WTC11 (cell line): ENCODE results near the gene ADAMTS8.

ENCODE experiments used
- CREB1 ChIP-seq: sonication (generic); formaldehyde crosslinking; IDR thresholded peaks from 2 replicates; pipeline ENCODE4 v1.8.0; 2023; ENCODE audit warnings: mild to moderate bottlenecking, missing genetic modification reagents
- CTCF ChIP-seq: fragments of 200-600 bp; IDR thresholded peaks from 2 replicates; pipeline ENCODE4 v1.8.0; 2022; ENCODE audit warnings: antibody characterized with exemption
- ESRRA ChIP-seq: sonication (generic); formaldehyde crosslinking; IDR thresholded peaks from 2 replicates; pipeline ENCODE4 v1.8.1; 2022; ENCODE audit warnings: mild to moderate bottlenecking, missing genetic modification reagents, borderline replicate concordance
- ETV6 ChIP-seq: sonication (generic); formaldehyde crosslinking; IDR thresholded peaks from 2 replicates; pipeline ENCODE4 v1.8.1; 2022; ENCODE audit warnings: mild to moderate bottlenecking, missing genetic modification reagents
- KAT7 ChIP-seq: sonication (generic); formaldehyde crosslinking; IDR thresholded peaks from 2 replicates; pipeline ENCODE4 v1.8.1; 2023; ENCODE audit warnings: missing genetic modification reagents, mild to moderate bottlenecking, borderline replicate concordance
- MAX ChIP-seq: sonication (generic); formaldehyde crosslinking; IDR thresholded peaks from 2 replicates; pipeline ENCODE4 v1.8.0; 2022; ENCODE audit warnings: mild to moderate bottlenecking, missing genetic modification reagents
- SMAD3 ChIP-seq: sonication (generic); formaldehyde crosslinking; IDR thresholded peaks from 2 replicates; pipeline ENCODE4 v1.8.0; 2022; ENCODE audit warnings: missing genetic modification reagents, mild to moderate bottlenecking, borderline replicate concordance
- TCF7 ChIP-seq: sonication (generic); formaldehyde crosslinking; IDR thresholded peaks from 2 replicates; pipeline ENCODE4 v1.8.0; 2022; ENCODE audit warnings: mild to moderate bottlenecking, low read depth, missing genetic modification reagents, moderate library complexity
- USF1 ChIP-seq: sonication (generic); formaldehyde crosslinking; IDR thresholded peaks from 2 replicates; pipeline ENCODE4 v1.8.0; 2022; ENCODE audit warnings: mild to moderate bottlenecking, missing genetic modification reagents
- ZBTB21 ChIP-seq: sonication (generic); formaldehyde crosslinking; IDR thresholded peaks from 2 replicates; pipeline ENCODE4 v1.8.1; 2023; ENCODE audit warnings: mild to moderate bottlenecking, missing genetic modification reagents, borderline replicate concordance
- TF ChIP-seq, protein P1 (sequence below): sonication (generic); formaldehyde crosslinking; IDR thresholded peaks from 2 replicates; pipeline ENCODE4 v1.8.0; 2023; ENCODE audit warnings: mild to moderate bottlenecking, missing genetic modification reagents
- TF ChIP-seq, protein P2 (sequence below): sonication (generic); formaldehyde crosslinking; IDR thresholded peaks from 2 replicates; pipeline ENCODE4 v1.8.1; 2023; ENCODE audit warnings: mild to moderate bottlenecking, missing genetic modification reagents, borderline replicate concordance
- TF ChIP-seq, protein P3 (sequence below): sonication (generic); formaldehyde crosslinking; IDR thresholded peaks from 2 replicates; pipeline ENCODE4 v1.8.1; 2023; ENCODE audit warnings: mild to moderate bottlenecking, missing genetic modification reagents, moderate library complexity

DNA sequence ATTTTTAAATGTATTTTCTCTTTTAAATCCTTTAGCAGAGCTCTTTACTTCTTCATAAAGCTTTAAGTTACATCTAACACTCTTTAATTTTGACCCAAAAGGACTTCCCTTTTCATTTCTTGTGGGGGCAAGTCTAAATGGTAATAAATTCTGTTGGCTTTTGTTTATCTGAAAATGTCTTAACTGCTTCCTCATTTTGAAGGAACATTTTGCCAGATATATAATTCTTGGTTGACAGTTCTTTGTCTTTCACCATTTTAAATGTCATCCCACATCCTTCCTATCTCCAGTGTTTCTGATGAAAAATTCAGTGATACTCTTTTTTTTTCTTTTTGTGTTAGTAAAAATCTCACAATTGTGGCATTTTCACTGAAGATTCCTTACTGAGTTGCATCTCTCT is 69.0 kb downstream of the ADAMTS8 start:
- TF ChIP-seq CTCF, result no peak
- no peak for TF ChIP-seq ETV6
- TF ChIP-seq, protein P1, sequence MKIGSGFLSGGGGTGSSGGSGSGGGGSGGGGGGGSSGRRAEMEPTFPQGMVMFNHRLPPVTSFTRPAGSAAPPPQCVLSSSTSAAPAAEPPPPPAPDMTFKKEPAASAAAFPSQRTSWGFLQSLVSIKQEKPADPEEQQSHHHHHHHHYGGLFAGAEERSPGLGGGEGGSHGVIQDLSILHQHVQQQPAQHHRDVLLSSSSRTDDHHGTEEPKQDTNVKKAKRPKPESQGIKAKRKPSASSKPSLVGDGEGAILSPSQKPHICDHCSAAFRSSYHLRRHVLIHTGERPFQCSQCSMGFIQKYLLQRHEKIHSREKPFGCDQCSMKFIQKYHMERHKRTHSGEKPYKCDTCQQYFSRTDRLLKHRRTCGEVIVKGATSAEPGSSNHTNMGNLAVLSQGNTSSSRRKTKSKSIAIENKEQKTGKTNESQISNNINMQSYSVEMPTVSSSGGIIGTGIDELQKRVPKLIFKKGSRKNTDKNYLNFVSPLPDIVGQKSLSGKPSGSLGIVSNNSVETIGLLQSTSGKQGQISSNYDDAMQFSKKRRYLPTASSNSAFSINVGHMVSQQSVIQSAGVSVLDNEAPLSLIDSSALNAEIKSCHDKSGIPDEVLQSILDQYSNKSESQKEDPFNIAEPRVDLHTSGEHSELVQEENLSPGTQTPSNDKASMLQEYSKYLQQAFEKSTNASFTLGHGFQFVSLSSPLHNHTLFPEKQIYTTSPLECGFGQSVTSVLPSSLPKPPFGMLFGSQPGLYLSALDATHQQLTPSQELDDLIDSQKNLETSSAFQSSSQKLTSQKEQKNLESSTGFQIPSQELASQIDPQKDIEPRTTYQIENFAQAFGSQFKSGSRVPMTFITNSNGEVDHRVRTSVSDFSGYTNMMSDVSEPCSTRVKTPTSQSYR (CRISPR knock-in tag), result no peak
- no peak for TF ChIP-seq ESRRA (CRISPR knock-in tag)
- TF ChIP-seq, protein P2, sequence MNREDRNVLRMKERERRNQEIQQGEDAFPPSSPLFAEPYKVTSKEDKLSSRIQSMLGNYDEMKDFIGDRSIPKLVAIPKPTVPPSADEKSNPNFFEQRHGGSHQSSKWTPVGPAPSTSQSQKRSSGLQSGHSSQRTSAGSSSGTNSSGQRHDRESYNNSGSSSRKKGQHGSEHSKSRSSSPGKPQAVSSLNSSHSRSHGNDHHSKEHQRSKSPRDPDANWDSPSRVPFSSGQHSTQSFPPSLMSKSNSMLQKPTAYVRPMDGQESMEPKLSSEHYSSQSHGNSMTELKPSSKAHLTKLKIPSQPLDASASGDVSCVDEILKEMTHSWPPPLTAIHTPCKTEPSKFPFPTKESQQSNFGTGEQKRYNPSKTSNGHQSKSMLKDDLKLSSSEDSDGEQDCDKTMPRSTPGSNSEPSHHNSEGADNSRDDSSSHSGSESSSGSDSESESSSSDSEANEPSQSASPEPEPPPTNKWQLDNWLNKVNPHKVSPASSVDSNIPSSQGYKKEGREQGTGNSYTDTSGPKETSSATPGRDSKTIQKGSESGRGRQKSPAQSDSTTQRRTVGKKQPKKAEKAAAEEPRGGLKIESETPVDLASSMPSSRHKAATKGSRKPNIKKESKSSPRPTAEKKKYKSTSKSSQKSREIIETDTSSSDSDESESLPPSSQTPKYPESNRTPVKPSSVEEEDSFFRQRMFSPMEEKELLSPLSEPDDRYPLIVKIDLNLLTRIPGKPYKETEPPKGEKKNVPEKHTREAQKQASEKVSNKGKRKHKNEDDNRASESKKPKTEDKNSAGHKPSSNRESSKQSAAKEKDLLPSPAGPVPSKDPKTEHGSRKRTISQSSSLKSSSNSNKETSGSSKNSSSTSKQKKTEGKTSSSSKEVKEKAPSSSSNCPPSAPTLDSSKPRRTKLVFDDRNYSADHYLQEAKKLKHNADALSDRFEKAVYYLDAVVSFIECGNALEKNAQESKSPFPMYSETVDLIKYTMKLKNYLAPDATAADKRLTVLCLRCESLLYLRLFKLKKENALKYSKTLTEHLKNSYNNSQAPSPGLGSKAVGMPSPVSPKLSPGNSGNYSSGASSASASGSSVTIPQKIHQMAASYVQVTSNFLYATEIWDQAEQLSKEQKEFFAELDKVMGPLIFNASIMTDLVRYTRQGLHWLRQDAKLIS (CRISPR knock-in tag), result no peak
- TF ChIP-seq ZBTB21 (CRISPR knock-in tag), result no peak
- TF ChIP-seq KAT7, result no peak
- TF ChIP-seq USF1 (CRISPR knock-in tag), result no peak
- TF ChIP-seq, protein P3, sequence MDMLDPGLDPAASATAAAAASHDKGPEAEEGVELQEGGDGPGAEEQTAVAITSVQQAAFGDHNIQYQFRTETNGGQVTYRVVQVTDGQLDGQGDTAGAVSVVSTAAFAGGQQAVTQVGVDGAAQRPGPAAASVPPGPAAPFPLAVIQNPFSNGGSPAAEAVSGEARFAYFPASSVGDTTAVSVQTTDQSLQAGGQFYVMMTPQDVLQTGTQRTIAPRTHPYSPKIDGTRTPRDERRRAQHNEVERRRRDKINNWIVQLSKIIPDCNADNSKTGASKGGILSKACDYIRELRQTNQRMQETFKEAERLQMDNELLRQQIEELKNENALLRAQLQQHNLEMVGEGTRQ (CRISPR knock-in tag), result no peak
- no peak for TF ChIP-seq SMAD3 (CRISPR knock-in tag)
- TF ChIP-seq TCF7, result no peak
- no peak for TF ChIP-seq CREB1
- TF ChIP-seq MAX (CRISPR knock-in tag), result no peak
